ENCODE data around the gene SDSL.

The SDSL gene

DNA sequence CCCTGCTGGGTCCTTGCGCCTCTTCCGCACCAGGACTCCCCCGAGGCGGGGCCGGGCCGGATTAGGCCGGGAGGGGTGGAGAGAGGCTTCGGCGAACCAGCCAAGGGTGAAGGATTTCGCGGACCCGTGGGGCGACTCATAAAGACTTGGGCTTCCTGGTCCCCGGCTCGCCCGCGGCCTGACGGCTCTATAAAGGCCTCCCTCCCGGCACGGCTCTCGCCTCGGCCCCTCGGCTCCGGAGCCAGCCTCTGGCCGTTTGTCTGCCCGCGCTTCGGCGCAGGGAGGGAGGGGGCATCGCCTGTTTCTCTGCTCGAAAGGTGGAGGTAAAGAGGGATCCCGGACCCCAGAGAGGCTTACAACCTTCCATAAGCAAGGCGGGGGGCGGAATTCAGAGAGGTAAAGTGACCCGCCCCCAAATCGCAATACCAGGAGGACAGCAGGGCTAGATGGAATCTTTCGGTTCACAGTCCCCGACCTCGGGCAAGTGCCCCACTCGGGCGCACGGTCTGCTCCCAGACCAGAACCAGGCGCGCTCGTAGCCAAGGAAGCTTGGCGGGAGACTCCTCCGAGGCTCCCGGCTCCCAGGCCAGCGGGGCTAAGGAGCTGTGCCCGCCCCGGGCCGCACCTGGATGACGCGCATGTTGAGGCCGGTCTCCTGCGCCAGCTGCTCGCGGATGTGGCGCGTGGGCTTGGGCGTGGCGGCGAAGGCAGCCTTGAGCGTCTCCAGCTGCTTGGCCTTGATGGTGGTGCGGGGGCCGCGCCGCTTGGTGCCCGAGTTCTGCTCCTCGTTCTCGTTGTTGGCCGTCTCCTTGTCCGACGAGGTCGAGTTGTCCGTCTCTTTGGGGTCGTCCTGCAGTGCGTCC is 45.6 kb downstream of the SDSL start:
- no peak for DNase-seq

DNA sequence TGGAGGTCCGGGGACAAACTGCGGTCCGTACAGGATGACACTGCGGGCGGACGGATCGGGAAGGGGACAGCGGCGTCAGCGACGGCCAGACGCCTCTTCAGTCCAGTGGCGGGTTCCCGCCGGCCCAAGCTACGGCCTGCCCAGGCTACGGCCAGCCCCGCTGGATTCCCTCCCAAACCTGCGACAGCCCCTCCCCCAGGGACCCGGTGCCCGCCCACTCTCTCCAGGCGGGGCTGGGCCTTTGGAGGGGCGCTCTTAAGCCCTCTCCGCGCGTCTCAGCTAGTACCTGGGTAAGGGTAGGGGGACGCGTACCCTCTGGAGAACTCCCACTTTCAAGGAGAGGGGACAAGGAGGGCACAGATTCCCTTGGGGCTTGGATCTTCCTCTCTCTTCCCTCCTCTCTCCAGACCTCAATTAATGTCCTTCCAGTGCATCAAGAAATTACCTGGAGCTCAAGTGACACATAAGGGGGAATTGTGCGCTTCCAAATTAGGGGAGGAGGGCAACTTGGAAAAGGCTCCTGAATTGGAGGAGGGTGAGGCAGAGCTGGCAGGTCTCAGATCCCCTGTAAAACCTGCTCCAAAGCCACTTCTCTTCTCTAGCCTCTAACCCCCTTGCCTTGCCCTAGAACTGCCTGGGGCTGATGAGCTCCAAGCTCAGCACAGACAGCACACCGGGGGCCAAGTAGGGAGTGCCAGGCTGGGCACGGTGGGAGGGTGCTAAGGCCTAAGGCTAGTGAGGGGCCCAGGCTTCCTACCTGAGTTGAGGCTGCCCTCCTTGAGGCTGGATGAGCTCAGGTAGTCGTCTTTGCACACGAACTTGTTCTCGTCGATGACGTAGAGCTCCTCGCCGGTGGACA is 46.4 kb downstream of the SDSL start:
- DNase-seq = no peak

DNA sequence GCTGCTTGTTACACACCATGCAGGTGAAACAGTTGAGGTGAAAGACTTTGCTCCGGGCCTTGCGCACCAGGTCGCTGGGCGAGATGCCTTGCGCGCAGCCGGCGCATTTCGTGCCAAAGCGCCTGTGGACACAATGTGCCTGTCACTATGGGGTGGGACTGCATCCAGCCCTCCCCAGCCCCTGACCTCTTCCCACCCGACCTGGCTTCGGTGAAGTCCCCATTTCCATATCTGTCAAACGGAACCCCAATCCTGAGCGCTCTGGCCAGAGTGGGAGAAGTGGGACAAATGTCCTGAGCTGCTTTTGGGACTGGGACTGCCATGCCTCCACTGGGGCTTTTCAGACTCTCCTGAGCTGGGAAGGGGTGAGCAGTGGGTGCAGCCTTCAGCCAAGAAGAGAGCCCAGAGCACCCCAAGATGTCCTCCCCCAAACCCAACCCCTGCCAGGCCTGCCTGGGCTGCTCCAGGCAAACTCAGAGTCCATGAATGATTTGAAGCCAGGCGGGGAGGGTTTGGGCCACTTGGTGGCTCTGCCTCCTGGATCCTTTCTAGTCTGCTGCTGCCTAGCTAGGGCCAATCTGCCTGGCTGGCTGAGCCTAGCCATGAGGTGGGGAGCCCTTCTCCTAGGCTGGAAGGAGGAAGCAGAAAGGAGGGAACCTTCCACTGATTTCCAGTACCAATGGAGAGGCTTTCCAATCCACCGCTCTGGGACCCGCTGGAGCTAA is 47.2 kb downstream of the SDSL start:
- no peak for DNase-seq

GRCh38 chr12:113469949-113470743 is 48.0 kb downstream of the SDSL start:
- no peak for DNase-seq

DNA sequence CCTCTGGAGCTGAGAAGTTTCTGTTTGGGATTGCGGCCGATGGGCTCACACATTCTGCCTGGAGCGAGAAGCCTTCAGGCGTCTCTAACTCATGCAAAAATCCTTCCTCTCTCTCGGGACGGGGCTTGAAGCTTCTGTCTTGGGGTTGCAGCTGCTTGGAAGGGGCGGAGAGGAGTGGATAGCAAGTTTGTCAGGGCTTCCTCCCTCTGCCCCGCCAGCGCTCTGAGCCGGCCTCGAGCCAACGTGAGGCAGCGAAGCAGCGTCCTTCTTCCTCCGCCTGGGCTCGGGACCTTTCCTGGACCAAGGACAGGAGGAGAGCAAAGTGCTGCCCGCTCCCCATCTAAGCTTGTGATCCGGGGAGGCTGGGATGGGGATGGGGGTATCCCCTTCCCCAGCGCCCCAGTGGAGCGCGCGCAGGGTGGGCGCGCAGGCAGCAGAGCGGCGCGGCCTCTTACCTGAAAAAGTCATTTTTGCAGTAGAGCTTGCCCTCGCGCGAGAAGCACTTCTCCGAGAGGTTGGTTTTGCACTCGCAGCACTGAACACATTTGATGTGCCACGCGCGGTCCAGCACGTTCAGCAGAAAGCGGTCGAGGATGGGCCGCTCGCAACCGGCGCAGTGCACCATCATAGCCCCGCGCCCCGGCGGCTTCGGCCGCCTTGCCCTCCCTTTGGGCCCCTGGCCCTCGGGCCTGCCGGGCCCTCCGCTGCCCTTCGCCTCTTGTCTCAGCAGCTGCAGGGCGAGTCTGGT is 48.9 kb downstream of the SDSL start:
- DNase-seq = no peak

DNA sequence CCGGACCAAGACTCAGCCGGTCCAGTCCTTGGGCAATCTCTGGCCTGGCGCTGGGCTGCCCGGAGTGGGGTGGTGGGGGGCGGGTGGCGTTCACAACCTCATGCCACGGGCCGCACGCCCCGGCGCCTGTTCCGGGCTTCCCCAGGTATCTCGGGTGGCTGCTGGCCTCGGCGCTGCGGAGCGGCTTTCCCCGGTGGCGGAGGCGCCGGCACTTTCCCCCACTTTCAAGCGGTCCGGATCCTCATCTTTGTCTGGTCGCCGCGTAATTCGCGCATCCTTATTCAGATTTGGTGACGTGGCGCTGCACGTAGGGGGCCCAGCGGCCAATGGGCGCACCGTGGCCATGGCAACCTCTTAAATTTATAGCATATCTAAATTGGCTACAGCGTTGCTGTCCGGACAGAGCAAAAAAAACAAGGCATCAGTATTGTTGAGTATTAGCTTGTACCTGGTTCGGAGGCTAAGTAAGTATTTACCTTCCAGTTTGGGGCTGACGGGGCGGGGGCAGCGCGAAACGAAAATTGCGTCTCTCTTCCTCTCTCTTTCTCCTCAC is 49.5 kb downstream of the SDSL start, which contains the start of gene LHX5:
Gene LHX5 (minus strand): TSS at position 253 of the 553 bp plus-strand sequence. CDS start 373 bp downstream, outside the sequence.
- peak in 14 of 51 donors; percentile 1 to 64 (median 22) for DNase-seq

GRCh38 chr12:113472191-113473121 is 50.3 kb downstream of the SDSL start:
- no peak for DNase-seq

GRCh38 chr12:113473400-113473799 is 51.2 kb downstream of the SDSL start:
- DNase-seq = no peak

GRCh38 chr12:113473942-113474341 is 51.8 kb downstream of the SDSL start:
- DNase-seq = no peak

DNA sequence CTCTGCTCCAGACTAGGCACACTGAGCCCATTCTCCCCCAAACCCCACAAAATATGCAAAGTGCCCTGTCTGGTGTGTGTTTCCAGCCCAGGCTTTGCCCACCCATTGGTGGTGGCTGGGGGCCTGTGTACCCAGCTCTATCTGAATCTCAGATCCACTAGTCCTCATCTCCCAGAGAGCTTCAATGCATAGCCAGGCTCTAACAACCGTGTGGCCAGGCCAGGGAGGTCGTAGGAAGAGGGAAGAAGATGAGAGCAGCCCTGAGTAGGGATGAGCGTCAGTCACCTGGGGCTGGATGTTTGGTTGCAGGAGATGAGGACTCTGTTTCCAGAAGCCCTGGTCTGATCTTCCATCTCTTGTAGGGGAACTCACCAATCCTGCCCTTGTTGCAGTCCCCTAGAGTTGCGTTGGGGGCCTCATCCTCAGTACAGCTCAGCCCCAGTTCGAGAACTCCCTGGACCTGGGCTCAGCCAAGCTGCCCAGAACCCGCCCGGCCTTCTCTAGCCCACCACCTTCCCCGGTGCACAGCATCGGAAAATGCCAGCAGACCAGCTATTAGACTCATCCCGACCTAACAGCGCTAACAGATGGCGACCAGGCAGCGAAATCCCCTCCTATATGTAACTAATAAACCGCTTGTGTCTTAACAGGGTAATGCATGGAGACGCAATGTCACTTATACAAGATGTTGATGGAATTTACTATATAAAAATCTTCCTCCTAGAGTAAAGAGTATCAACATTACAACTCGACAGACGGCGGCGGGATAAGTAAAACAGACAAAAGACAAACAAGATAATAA is 52.7 kb downstream of the SDSL start:
- no peak for DNase-seq

DNA sequence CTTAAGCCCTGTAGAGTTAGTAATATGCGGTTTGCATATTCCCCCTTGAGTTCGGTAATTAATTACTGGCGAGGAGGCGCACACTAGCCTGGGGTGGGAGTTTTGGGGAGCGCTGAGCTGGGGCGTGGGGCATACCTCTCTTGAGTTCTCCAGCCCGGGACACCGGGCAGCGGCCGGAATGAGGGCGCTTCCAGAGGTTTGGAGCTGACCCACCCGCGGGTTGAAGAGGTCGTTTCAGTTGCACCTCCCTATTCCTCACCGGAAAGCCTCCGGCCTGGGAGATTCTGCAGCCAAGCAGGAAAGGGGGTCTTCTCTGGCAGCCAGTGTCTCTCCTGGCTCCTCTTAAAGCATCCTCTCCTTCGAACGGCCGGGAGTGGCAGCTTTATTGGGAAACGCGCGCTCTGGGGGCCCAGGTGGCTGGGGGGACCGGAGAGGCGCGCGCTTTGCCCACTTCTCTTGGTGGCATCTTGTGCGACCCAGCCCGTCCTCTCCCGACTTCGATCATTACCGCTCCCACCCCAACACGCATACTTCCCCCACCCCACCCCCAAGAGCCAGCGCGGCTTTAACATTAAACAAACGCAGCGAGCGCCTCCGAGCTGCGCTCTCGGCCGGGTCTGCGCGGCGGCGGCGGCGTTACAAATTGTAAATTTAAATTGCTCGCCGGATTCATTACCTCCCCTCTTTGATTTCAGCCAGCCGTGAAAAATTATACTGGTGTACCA is 53.4 kb downstream of the SDSL start:
- no peak for DNase-seq

GRCh38 chr12:113476176-113476986 is 54.2 kb downstream of the SDSL start:
- DNase-seq = no peak

GRCh38 chr12:113477171-113477841 is 55.1 kb downstream of the SDSL start:
- DNase-seq = no peak

- DNase-seq = no peak
These were observed 55.6 kb downstream of the SDSL start for GRCh38 chr12:113477842-113478215.

DNA sequence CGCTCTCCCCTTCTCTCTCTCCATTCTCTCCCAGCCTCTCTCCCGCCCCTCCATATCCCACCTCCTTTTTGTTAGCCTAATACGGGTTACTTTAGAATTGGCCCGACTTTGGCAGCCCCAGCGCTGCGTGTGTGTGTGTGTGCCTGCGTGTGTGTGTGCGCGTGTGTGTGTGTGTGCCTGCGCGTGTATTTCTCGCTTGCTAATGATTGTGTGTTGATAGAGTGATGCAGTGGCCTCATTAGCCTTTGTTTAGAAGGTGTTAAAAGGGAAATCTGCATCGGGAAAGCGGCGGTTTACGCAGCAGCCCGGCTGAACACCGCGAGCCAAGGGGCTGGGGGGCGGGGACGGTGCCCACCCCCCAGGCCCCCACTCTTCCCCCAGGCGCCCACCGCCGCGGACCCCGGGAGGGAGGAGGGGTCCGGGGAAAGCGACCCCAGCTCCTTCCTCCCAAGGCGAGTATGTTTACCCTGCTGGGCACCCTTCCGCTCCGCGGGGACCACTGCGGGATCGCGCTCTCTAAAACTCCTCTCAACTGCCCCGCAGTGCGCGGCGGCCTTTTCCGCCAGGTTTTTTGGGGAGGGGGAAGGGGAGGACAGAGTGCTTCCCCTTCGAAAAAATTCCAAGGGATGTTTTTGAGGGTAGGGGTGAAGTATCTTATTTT is 56.3 kb downstream of the SDSL start:
- no peak for DNase-seq
